GM21528 (cell line): ENCODE data around the gene MXD4.
"Not testable (repeated sequence)": the region's sequence is repeated elsewhere in the genome, so short reads cannot be mapped to it uniquely, and the experiment has no call there.

Experiments
- ATAC-seq: cut with Tn5 transposase; IDR thresholded peaks from one replicate; pipeline ENCODE4 v1.9.1; 2021; ENCODE audit warnings: mild to moderate bottlenecking, moderate library complexity; ENCODE audit not compliant: unreplicated experiment, low FRiP score

MXD4 gene

GRCh38 chr4:2241003-2241402, 20.9 kb downstream of the MXD4 start:
- no peak for ATAC-seq

DNA sequence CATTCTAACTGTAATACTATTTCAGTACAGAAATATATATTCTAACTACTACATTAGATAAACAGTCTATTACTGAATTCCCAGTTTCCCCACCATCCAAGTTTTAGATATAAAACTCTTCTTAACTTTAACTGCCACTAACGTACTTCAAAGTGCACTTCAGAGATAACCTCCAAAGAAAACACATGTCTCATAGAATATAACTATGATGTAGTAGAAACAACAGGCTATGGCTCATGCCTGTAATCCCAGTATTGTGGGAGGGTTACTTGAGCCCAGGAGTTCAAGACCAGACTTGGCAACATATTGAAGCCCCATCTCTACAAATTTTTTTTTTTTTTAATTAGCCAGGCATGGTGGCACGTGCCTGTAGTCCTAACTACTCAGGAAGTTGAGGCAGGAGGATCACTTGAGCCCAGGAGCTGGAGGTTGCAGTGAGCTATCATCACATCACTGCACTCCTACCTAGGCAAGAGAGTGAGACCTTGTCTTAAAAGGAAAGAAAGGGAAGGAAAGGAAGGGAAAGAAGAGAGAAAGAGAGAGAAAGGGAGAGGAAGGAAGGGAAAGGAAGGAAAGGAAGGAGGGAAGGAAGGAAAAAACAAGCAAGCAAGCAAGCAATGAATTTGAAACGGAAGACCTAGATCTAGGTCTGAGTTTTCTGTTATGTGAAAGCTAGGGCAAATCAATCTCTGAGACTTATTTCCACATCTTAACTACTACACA, 24.8 kb downstream of the MXD4 start:
- no peak for ATAC-seq

GRCh38 chr4:2231082-2231481, 30.8 kb downstream of the MXD4 start:
- no peak for ATAC-seq

- no peak for ATAC-seq
These were observed 35.6 kb downstream of the MXD4 start for GRCh38 chr4:2226261-2226660.

GRCh38 chr4:2222838-2223237, 39.1 kb downstream of the MXD4 start:
- ATAC-seq = no peak

- ATAC-seq = not testable (repeated sequence)
These were observed 40.5 kb downstream of the MXD4 start for GRCh38 chr4:2221378-2221777.

DNA sequence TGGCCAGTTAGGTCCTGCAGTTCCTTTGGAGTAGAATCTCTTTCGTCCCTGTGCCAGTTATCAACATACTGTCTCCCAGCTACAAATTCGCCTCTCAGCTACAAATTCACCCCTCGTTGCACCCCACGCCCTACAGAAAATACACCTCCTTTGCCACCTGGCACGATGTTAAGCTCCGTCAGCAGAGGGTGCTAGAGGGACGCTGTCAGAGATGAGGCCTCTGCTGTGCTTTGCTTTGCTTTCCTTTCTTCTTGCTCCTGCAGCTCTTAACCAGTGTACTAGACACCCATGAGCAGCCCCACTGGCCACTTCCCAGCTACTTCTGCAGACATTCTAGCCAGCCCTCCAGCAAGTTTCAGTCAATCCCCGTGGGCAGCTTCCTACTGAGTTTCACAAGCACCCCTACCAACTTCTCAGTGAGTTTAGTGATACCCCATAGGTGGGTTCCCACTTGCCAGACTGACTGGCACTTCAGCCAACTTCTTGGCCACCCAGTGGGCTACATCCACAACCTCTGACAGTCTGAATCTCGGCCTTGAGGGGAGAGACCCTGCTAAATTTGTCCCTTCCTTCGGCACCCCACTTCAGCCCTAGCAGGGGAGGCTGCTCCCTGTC, 41.8 kb downstream of the MXD4 start:
- no peak for ATAC-seq

- ATAC-seq = no peak
These were observed 42.6 kb downstream of the MXD4 start for GRCh38 chr4:2219233-2219760.

- ATAC-seq = no peak
These were observed 43.5 kb downstream of the MXD4 start for GRCh38 chr4:2218436-2218835.

DNA sequence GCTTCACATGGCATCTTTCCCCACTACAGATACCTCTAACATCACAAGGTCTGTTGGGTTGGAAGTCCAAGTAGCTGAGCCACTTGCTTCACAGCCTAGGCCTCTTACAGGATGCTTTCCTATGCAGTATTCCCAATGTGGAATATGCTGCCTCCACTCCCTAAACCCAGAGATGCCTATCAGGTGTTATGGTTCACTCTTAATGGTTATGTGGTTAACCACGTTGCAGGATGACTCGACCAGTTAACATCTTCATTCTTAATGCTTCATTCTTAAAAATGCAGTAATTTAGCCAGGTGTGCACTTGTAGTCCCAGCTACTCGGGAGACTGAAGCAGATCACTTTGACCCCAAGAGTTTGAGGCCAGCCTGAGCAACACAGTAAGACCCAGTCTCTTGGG, 44.2 kb downstream of the MXD4 start:
- ATAC-seq = no peak

DNA sequence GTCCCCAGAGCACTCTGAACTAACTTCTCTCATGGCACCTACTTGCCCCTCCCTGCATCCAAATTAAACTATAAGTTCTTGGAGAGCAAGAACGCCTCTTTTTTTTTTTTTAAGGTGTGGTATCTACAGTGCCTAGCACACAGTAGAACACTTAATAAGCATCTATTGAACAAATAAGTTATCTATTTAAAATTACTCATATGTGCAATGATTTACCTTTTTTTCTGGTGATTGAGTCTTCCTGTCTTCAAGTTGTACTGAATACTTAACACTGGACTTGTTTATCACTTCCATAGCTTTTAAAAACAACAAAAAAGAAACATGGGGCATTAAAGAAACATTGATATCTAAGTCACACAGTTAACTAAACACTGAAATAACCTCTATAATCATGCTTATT, 49.1 kb downstream of the MXD4 start:
- no peak for ATAC-seq

- not testable (repeated sequence) for ATAC-seq
These were observed 59.1 kb downstream of the MXD4 start for GRCh38 chr4:2202789-2203188.
